ENCODE data around the gene PXDN. TPM values are rescaled to one million over a fixed set of nuclear protein-coding genes. Genes with fewer than 3 reads are reported as not detected.

Gene PXDN
- total RNA-seq, 1 donor from 2014 or later: 36.3 TPM

DNA sequence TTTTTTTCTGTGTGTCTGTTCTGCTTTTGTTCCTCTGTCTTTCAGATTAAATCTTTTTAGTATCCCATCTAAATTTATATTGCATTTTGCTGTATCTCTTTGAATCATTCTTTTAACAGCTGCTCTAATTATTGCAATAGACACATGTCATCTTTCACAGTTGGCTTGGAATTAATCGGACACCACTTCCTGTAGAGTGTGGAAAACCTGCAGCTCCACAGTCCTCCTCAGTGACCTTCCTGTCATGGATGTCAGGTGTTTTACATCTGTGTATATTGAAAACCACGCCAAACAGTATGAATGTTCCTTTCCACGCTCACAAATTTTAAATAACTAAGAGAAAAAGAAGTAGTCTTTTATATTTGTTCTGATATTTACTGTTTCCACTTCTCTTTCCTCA is 135.3 kb downstream of the PXDN start:
- Histone ChIP-seq H3K4me3 (no peak overlapping the region), H3K27me3 (ENCODE audit: low read depth) (no peaks in the 10 kb centered on the region), H3K9me3 (no peaks in the 10 kb centered on the region), H3K4me1 (peaks cover 25% of the 10 kb centered on the region), H3K36me3 (no peaks in the 10 kb centered on the region), H3K27ac (no peak overlapping the region)
- intact Hi-C loops (cut with DNase I): no loop called here
- TF ChIP-seq, protein P1, sequence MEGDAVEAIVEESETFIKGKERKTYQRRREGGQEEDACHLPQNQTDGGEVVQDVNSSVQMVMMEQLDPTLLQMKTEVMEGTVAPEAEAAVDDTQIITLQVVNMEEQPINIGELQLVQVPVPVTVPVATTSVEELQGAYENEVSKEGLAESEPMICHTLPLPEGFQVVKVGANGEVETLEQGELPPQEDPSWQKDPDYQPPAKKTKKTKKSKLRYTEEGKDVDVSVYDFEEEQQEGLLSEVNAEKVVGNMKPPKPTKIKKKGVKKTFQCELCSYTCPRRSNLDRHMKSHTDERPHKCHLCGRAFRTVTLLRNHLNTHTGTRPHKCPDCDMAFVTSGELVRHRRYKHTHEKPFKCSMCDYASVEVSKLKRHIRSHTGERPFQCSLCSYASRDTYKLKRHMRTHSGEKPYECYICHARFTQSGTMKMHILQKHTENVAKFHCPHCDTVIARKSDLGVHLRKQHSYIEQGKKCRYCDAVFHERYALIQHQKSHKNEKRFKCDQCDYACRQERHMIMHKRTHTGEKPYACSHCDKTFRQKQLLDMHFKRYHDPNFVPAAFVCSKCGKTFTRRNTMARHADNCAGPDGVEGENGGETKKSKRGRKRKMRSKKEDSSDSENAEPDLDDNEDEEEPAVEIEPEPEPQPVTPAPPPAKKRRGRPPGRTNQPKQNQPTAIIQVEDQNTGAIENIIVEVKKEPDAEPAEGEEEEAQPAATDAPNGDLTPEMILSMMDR (IDR thresholded peaks at IDR 0.05): no peak
- DNase-seq: no peak
- ATAC-seq: no peak

DNA sequence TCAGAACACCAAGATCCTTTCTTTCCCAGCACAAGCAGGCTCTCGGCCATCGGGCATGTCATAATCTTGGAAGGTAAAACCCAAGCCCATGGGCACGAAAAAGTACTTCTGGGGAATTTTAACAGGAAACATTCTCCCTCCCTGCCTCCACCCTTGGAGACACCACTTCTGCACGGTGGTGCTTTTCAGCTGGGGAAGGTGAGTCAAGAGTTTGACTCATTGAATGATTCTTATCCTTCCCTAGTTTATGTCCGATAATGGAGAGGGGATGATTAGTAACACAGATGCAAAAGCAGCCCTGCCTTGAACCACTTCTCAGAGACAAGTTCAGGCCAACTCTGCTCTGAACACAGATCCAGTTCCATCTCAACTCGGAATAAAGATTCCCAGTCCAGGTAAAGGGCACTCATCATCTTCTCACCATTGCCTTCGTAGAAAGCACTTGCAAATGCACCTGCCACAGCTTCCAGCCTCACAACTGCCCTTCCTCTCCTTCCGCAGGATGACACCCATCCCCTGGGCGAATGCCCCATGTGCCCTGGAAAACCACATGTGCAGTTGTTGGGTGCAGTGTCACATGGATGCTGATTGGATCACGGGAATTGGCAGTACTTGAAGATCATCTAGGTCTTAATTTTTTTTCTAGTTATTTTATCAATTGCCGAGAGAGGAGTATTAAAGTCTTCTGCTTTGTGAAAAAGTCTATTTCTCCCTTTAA is 136.2 kb downstream of the PXDN start:
- peaks cover 25% of the 10 kb centered on the region for H3K4me1 ChIP-seq
- no peaks in the 10 kb centered on the region for H3K9me3 ChIP-seq
- intact Hi-C loops (cut with DNase I): no loop called here
- no peak overlapping the region for H3K4me3 ChIP-seq
- ATAC-seq: no peak
- H3K27me3 ChIP-seq (ENCODE audit: low read depth): no peaks in the 10 kb centered on the region
- TF ChIP-seq, protein P1 (IDR thresholded peaks at IDR 0.05): no peak
- no peak for DNase-seq
- no peaks in the 10 kb centered on the region for H3K36me3 ChIP-seq
- H3K27ac ChIP-seq: no peak overlapping the region

GRCh38 chr2:1607236-1607920 is 136.9 kb downstream of the PXDN start:
- ATAC-seq: no peak
- Histone ChIP-seq H3K4me3 (no peak overlapping the region), H3K9me3 (no peaks in the 10 kb centered on the region), H3K27me3 (ENCODE audit: low read depth) (no peaks in the 10 kb centered on the region), H3K36me3 (no peaks in the 10 kb centered on the region), H3K4me1 (peaks cover 25% of the 10 kb centered on the region), H3K27ac (no peak overlapping the region)
- intact Hi-C loops (cut with DNase I): no loop called here
- DNase-seq: no peak
- TF ChIP-seq, protein P1 (IDR thresholded peaks at IDR 0.05): no peak

- peak overlapping the region; percentile 67 for H3K27ac ChIP-seq
- TF ChIP-seq, protein P1 (IDR thresholded peaks at IDR 0.05): no peak
- H3K4me1 ChIP-seq: peaks cover 30% of the 10 kb centered on the region
- DNase-seq (no peak), ATAC-seq (no peak)
- no peaks in the 10 kb centered on the region for H3K9me3 ChIP-seq
- H3K27me3 ChIP-seq (ENCODE audit: low read depth): no peaks in the 10 kb centered on the region
- intact Hi-C loops (cut with DNase I): no loop called here
- no peaks in the 10 kb centered on the region for H3K36me3 ChIP-seq
- no peak overlapping the region for H3K4me3 ChIP-seq
Observed at GRCh38 chr2:1606421-1607235, 137.7 kb downstream of the PXDN start.

- no peak for DNase-seq
- no peak overlapping the region for H3K4me3 ChIP-seq
- ATAC-seq: no peak
- H3K36me3 ChIP-seq: no peaks in the 10 kb centered on the region
- H3K4me1 ChIP-seq: peaks cover 34% of the 10 kb centered on the region
- H3K27me3 ChIP-seq (ENCODE audit: low read depth): no peaks in the 10 kb centered on the region
- H3K27ac ChIP-seq: peak overlapping the region; percentile 67
- intact Hi-C loops (cut with DNase I): no loop called here
- TF ChIP-seq, protein P1 (IDR thresholded peaks at IDR 0.05): no peak
- H3K9me3 ChIP-seq: no peaks in the 10 kb centered on the region
Observed at GRCh38 chr2:1606046-1606400, 138.3 kb downstream of the PXDN start.

Data from lower lobe of right lung (tissue), 2 donors.